ENCODE measurements around the gene TBCD. TPM values are rescaled to one million over a fixed set of nuclear protein-coding genes. Genes with fewer than 3 reads are reported as not detected.
"Not testable (repeated sequence)": the region's sequence is repeated elsewhere in the genome, so short reads cannot be mapped to it uniquely, and the experiment has no call there.

Gene TBCD
- total RNA-seq, 2 donors from 2014 or later = 67.4 to 147 TPM

GRCh38 chr17:82750241-82750908, 1.5 kb upstream of the TBCD start:
- no peak for DNase-seq (ENCODE audit: low spot score in 2 of 2)
- Mint-ChIP-seq H3K9me3 (peaks cover 0 to 6% of the 10 kb centered on the region in 2 donors), H3K36me3 (peaks cover 0 to 6% of the 10 kb centered on the region in 2 donors), H3K27ac (no peak overlapping the region)
- no peak for ATAC-seq

GRCh38 chr17:82751171-82751570, 694 bp upstream of the TBCD start:
- ATAC-seq (peak; percentile 11 to 63), DNase-seq (ENCODE audit: low spot score in 2 of 2) (no peak)
- H3K9me3 Mint-ChIP-seq = peaks cover 0 to 3% of the 10 kb centered on the region in 2 donors
- peaks cover 0 to 6% of the 10 kb centered on the region in 2 donors for H3K36me3 Mint-ChIP-seq
- H3K27ac Mint-ChIP-seq = no peak overlapping the region

GRCh38 chr17:82752371-82753200, 721 bp downstream of the TBCD start:
- peaks cover 0 to 6% of the 10 kb centered on the region in 2 donors for H3K36me3 Mint-ChIP-seq
- DNase-seq (ENCODE audit: low spot score in 2 of 2) (peak; percentile 36 to 61), ATAC-seq (peak; percentile 21 to 46)
- peak overlapping the region in 1 of 2 donors; percentile 70 for H3K27ac Mint-ChIP-seq
- H3K9me3 Mint-ChIP-seq = no peaks in the 10 kb centered on the region

- no peak for ATAC-seq
- Mint-ChIP-seq H3K9me3 (no peaks in the 10 kb centered on the region), H3K27ac (peak overlapping the region in 1 of 2 donors; percentile 70), H3K36me3 (peaks cover 0 to 6% of the 10 kb centered on the region in 2 donors)
- no peak for DNase-seq (ENCODE audit: low spot score in 2 of 2)
These were observed 1.3 kb downstream of the TBCD start for GRCh38 chr17:82753201-82753464.

GRCh38 chr17:82754297-82755208, 2.7 kb downstream of the TBCD start:
- ATAC-seq (peak in 1 of 2 donors; percentile 31), DNase-seq (ENCODE audit: low spot score in 2 of 2) (peak in 1 of 2 donors; percentile 33)
- Mint-ChIP-seq H3K36me3 (peaks cover 0 to 6% of the 10 kb centered on the region in 2 donors), H3K27ac (peak overlapping the region in 1 of 2 donors; percentile 85), H3K9me3 (no peaks in the 10 kb centered on the region)

GRCh38 chr17:82756166-82756565, 4.3 kb downstream of the TBCD start:
- H3K27ac Mint-ChIP-seq = no peak overlapping the region
- no peak for ATAC-seq

GRCh38 chr17:82765371-82765770, 13.5 kb downstream of the TBCD start:
- ATAC-seq (no peak), DNase-seq (ENCODE audit: low spot score in 2 of 2) (no peak)
- Mint-ChIP-seq H3K36me3 (peaks cover 12 to 16% of the 10 kb centered on the region in 2 donors), H3K9me3 (no peaks in the 10 kb centered on the region), H3K27ac (no peak overlapping the region)

More at GRCh38 chr17:82756166-82756565, 4.3 kb downstream of the TBCD start:
- no peaks in the 10 kb centered on the region for H3K9me3 Mint-ChIP-seq
- DNase-seq (ENCODE audit: low spot score in 2 of 2) = no peak
- H3K36me3 Mint-ChIP-seq = peaks cover 4 to 6% of the 10 kb centered on the region in 2 donors

GRCh38 chr17:82767041-82767754, 15.3 kb downstream of the TBCD start:
- Mint-ChIP-seq H3K9me3 (no peaks in the 10 kb centered on the region), H3K36me3 (peaks cover 12 to 16% of the 10 kb centered on the region in 2 donors), H3K27ac (no peak overlapping the region)
- DNase-seq (ENCODE audit: low spot score in 2 of 2) (peak in 1 of 2 donors; percentile 69), ATAC-seq (no peak)

- DNase-seq (ENCODE audit: low spot score in 2 of 2) (no peak), ATAC-seq (no peak)
- peaks cover 12 to 16% of the 10 kb centered on the region in 2 donors for H3K36me3 Mint-ChIP-seq
- no peaks in the 10 kb centered on the region for H3K9me3 Mint-ChIP-seq
- H3K27ac Mint-ChIP-seq = no peak overlapping the region
These were observed 17.2 kb downstream of the TBCD start for GRCh38 chr17:82769041-82769440.

GRCh38 chr17:82772026-82772425, 20.2 kb downstream of the TBCD start:
- ATAC-seq = no peak
- no peaks in the 10 kb centered on the region for H3K9me3 Mint-ChIP-seq
- H3K36me3 Mint-ChIP-seq = peaks cover 5 to 17% of the 10 kb centered on the region in 2 donors
- H3K27ac Mint-ChIP-seq = no peak overlapping the region
- no peak for DNase-seq (ENCODE audit: low spot score in 2 of 2)

- peaks cover 0 to 11% of the 10 kb centered on the region in 2 donors for H3K36me3 Mint-ChIP-seq
- H3K27ac Mint-ChIP-seq; H3K9me3 Mint-ChIP-seq; ATAC-seq; DNase-seq (ENCODE audit: low spot score in 2 of 2): not testable (repeated sequence)
These were observed 22.6 kb downstream of the TBCD start for GRCh38 chr17:82774456-82774855.

GRCh38 chr17:82775001-82775823, 23.3 kb downstream of the TBCD start:
- H3K9me3 Mint-ChIP-seq = no peaks in the 10 kb centered on the region
- H3K27ac Mint-ChIP-seq = no peak overlapping the region
- H3K36me3 Mint-ChIP-seq = peaks cover 0 to 6% of the 10 kb centered on the region in 2 donors
- peak; percentile 52 to 66 for ATAC-seq
- peak in 1 of 2 donors; percentile 57 for DNase-seq (ENCODE audit: low spot score in 2 of 2)

- H3K9me3 Mint-ChIP-seq = no peaks in the 10 kb centered on the region
- ATAC-seq (peak in 1 of 2 donors; percentile 69), DNase-seq (ENCODE audit: low spot score in 2 of 2) (no peak)
- H3K27ac Mint-ChIP-seq = no peak overlapping the region
- peaks cover 0 to 6% of the 10 kb centered on the region in 2 donors for H3K36me3 Mint-ChIP-seq
These were observed 24.6 kb downstream of the TBCD start for GRCh38 chr17:82776454-82776853.

GRCh38 chr17:82777778-82778375, 26.0 kb downstream of the TBCD start:
- not testable (repeated sequence) for DNase-seq (ENCODE audit: low spot score in 2 of 2); ATAC-seq

GRCh38 chr17:82779541-82779940, 27.7 kb downstream of the TBCD start:
- DNase-seq (ENCODE audit: low spot score in 2 of 2) (no peak), ATAC-seq (no peak)
- Mint-ChIP-seq H3K27ac (no peak overlapping the region), H3K36me3 (peaks cover 5 to 6% of the 10 kb centered on the region in 2 donors), H3K9me3 (no peaks in the 10 kb centered on the region)

More at GRCh38 chr17:82777778-82778375, 26.0 kb downstream of the TBCD start:
- not testable (repeated sequence) for H3K27ac Mint-ChIP-seq, H3K9me3 Mint-ChIP-seq, H3K36me3 Mint-ChIP-seq

Data from activated naive CD4-positive, alpha-beta T cell treated with anti-CD3 and anti-CD28 coated beads, Interleukin-2, amount 50 U/mL, for 72 hours (primary cell).